Fibroblast of the aortic adventitia (primary cell): Measurements from ENCODE around the gene SPX. TPM values are rescaled to one million over a fixed set of nuclear protein-coding genes. Genes with fewer than 3 reads are reported as not detected.

Experiments used
- DNase-seq: peaks from one replicate; pipeline ENCODE4 v3.0.0-alpha.2; 2010; ENCODE audit warnings: low read depth
- H3K4me3 ChIP-seq: 2 replicates; pipeline ENCODE4 v1.5.1; 2011; ENCODE audit warnings: low read depth, mild to moderate bottlenecking, control low read depth, low read length, moderate library complexity
- total RNA-seq: library from RNA; depleted of rRNA; stranded (reverse); fragments of >200 nt; gene quantifications from 2 replicates; pipeline ENCODE4 v1.2.3, GENCODE V29; 2012; ENCODE audit warnings: low replicate concordance
- TF ChIP-seq, protein P1 (sequence below): IDR thresholded peaks from 2 replicates; pipeline ENCODE4 v1.5.1; 2011; ENCODE audit warnings: mild to moderate bottlenecking, low read length, control low read depth, inconsistent platforms; ENCODE audit not compliant: insufficient read depth

Gene SPX
- total RNA-seq, 1 donor, result 0.54 TPM

GRCh38 chr12:21568115-21568514 lies 42.0 kb downstream of the SPX start:
- H3K4me3 ChIP-seq, result no peak overlapping the region
- TF ChIP-seq, protein P1, sequence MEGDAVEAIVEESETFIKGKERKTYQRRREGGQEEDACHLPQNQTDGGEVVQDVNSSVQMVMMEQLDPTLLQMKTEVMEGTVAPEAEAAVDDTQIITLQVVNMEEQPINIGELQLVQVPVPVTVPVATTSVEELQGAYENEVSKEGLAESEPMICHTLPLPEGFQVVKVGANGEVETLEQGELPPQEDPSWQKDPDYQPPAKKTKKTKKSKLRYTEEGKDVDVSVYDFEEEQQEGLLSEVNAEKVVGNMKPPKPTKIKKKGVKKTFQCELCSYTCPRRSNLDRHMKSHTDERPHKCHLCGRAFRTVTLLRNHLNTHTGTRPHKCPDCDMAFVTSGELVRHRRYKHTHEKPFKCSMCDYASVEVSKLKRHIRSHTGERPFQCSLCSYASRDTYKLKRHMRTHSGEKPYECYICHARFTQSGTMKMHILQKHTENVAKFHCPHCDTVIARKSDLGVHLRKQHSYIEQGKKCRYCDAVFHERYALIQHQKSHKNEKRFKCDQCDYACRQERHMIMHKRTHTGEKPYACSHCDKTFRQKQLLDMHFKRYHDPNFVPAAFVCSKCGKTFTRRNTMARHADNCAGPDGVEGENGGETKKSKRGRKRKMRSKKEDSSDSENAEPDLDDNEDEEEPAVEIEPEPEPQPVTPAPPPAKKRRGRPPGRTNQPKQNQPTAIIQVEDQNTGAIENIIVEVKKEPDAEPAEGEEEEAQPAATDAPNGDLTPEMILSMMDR, result no peak
- DNase-seq, result no peak

- TF ChIP-seq, protein P1, result no peak
- H3K4me3 ChIP-seq, result no peak overlapping the region
- no peak for DNase-seq
Observed at GRCh38 chr12:21571046-21571445, 45.0 kb downstream of the SPX start.

DNA sequence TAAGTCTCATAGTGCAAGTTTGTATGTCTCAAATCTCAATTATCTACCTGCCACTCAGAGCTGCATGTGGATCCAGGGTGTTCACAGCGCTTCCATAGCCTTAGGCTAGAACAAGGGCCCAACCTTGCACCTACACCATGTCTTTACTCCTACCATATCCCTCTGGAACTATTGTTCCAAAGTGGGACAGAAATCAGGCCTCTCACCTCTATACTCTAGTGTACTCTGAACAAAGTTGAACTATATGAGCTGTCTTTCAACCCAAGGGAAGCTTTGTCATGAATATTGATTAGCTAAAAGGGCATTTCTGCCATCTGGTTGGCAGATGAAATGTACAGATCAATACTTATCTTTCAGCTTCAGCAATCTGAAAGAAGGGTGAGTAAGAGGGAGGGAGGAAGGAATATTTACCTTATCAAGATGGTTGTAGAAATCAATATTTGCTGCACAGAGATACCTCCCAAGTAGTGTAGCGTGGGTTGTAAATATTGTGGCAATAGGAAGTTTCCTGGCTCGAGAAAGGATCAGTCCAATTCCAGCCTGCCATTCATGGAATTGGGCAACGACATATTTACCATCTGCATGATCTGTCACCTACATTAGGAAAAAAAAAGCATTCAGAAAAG lies 47.8 kb downstream of the SPX start:
- TF ChIP-seq, protein P1, result no peak
- DNase-seq, result no peak
- no peak overlapping the region for H3K4me3 ChIP-seq

- TF ChIP-seq, protein P1, result no peak
- no peak for DNase-seq
- H3K4me3 ChIP-seq, result no peak overlapping the region
Observed at GRCh38 chr12:21576431-21576830, 50.3 kb downstream of the SPX start.

DNA sequence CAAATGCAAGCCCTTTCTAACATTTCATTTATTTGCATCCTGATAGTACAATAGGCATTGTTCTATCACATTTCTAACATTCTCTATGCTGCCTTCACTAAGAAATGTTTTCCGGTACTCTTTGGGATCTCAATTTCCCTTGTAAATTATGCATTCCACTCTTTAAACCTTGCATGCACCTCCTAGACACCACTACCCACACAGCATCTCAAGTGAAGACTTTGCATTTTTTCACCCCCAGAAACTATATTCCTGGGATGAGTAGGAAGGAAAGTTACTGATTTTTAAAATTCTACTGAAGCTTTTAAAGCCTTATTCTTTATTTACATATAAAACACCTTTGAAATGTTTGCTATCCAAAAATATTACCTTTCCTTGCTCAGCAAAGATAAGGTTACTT lies 51.4 kb downstream of the SPX start:
- TF ChIP-seq, protein P1, result no peak
- DNase-seq, result no peak
- H3K4me3 ChIP-seq, result no peak overlapping the region

DNA sequence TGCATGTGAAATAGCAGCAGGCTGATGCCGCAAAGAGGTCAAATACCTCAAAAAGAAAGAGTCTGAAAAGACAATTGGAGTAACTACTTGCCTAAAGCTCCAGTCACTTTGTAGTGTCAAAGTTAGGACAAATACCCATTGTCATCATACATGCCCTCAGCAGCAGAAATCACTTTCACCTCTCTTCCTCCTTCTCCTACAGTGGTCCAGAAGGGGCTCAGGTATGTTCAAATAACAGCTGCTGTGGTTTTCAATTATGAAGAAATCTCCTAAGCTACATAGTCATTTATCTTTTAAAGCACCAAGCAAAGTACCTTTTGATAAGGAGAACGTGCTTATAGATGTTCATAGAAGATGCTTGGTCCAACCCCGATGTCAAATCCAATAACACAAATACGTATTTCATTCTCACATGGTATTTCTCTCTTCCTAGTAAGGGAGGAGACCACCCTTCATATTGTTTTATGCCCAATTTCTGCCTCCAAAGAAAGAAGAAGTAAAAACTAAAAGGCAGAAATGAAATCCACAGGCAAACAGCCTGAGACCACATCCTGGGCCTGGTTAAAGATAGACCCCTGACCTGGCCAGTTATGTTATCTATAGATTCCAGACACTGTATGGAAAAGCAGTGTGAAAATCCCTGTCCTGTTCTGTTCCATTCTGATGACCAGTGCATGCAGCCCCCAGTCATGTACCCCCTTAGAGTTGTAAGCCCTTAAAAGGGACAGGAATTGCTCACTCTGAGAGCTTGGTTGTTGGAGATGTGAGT lies 54.8 kb downstream of the SPX start:
- no peak for DNase-seq
- TF ChIP-seq, protein P1, result no peak
- H3K4me3 ChIP-seq, result no peak overlapping the region

Other genes starting within 250 kb of the SPX start
- 0.09 TPM in 1 of 2 replicates, not detected in the other for gene SLCO1A2, start 191.4 kb upstream of the SPX start, total RNA-seq
- gene IAPP, start 153.4 kb upstream of the SPX start, total RNA-seq, result not detected in 2 replicates
- 13.8 and 17.9 TPM in 2 replicates for gene PYROXD1, start 88.6 kb upstream of the SPX start, total RNA-seq
- 54.1 and 114 TPM in 2 replicates for gene RECQL, start 24.7 kb upstream of the SPX start, total RNA-seq
- gene GOLT1B, start 24.5 kb upstream of the SPX start, total RNA-seq, result 55.2 and 82.2 TPM in 2 replicates
- not detected in 2 replicates for gene GYS2, start 78.6 kb downstream of the SPX start, total RNA-seq
- gene LDHB, start 131.5 kb downstream of the SPX start, total RNA-seq, result 579 and 828 TPM in 2 replicates
- 2.1 and 5.6 TPM in 2 replicates for gene KCNJ8, start 248.4 kb downstream of the SPX start, total RNA-seq